Stimulated activated CD4-positive, alpha-beta T cell treated with anti-CD3 and anti-CD28 coated beads, Interleukin-1b, Interleukin-23, amount 100 ng/mL, for 24 hours (primary cell): ENCODE data around the gene MTCH2.
A peak's percentile ranks its signal among the peaks of the same experiment; 100 is the strongest.

Source experiments
- DNase-seq, 4 experiments: peaks; one replicate each; pipeline ENCODE4 v3.0.0-alpha.2; 2020; ENCODE audit warnings: low read depth in 4 of 4, low spot score in 1 of 4

The MTCH2 gene

DNA sequence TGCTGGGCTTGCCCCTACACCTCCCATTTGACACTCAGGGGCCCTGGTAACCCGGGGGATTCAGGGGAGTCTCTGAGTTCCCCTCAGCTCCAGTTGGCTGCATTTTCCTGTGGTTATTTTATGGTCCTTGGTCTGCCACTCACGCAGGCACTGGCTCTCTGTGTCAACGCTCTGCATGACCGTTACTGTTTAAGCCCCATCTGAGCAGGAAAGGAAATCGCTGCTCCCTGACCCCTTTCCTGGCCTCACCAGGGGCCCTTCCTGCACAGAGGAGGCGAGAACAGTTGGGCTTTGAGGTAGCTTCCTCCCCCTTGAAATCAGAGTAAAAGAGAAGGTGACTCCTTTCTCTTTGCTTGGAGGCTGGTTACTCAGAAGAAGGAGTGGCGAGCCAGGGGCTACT is 50.6 kb downstream of the MTCH2 start:
- DNase-seq, result no peak

DNA sequence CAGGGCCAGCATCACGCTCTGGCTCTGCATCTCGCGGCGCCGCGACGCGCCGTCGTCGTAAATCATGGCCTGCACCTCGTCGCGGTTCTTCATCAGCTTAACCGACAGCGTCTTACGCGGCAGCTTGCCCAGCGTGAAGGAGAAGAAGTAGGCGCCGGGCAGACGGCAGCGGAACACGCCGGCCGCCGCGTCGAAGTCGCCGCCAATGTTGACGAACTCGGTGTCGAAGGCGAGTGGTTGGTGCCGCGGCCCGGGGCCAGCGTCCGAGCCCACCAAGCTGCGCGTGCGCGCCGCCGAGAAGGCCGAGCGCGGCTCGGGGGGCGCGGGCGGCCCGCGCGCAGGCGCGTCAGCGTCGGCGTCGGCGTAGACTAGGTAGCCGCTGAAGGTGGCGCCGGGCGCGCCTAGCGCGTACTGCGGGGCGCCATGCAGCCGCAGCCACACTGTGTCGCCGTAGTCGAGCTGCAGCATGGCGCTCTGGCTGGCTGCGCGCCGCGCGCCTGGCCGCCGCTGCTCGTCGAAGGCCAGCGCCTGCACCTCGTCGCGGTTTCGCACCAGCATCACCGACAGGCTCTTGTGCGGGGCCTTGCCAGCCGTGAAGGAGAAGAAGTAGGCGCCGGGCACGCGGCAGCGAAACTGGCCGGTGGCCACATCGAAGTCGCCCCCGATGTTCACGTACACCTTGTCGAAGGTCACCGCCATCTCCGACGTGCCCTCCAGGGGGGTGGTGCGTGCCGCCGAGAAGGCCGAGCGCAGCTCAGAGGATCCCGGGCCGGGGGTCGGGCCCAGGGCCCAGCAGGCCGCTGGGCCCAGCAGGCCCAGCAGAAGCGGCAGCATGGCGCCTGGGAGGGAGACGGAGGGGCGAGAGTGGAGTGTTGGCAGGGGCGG is 52.1 kb downstream of the MTCH2 start:
- no peak for DNase-seq

DNA sequence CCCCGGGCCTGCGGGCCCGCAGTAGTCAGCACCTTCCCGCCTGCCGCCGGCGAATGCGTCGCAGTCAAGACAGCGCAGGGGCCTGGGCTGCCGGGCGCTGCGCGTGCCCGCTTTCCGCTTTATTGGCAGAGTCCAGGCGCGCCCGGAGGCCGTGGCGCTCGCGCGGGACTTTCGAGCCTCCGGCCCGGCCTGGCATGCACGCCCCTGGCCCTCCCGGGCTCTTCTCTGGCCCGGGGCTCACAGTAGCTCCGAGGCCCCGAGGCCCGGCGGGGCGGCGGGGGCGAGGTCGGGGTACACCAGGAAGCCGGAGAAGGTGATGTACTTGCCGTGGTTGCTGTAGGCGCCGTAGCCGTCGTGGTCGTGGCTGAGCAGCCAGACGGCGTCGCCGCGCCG is 52.8 kb downstream of the MTCH2 start:
- DNase-seq, result no peak

DNA sequence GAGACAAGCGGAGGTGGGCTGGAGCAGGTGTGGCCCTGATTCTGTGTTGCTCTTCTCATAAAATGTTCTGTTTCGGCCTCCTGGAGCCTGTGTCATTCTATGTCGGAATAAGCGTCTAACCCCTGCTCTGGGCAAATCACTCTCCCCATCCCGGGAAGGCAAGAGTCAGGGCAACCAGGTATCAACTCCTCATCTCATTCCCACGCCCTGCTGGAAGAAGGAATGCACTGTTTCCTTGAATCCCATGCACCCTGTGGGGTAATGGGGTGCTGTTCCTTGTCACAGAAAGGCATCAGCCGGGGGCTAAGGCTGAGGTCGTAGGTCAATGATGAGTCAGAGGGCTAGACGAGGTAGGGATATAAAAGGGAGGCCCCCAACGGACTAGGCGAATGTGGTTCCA is 53.2 kb downstream of the MTCH2 start:
- no peak for DNase-seq

DNA sequence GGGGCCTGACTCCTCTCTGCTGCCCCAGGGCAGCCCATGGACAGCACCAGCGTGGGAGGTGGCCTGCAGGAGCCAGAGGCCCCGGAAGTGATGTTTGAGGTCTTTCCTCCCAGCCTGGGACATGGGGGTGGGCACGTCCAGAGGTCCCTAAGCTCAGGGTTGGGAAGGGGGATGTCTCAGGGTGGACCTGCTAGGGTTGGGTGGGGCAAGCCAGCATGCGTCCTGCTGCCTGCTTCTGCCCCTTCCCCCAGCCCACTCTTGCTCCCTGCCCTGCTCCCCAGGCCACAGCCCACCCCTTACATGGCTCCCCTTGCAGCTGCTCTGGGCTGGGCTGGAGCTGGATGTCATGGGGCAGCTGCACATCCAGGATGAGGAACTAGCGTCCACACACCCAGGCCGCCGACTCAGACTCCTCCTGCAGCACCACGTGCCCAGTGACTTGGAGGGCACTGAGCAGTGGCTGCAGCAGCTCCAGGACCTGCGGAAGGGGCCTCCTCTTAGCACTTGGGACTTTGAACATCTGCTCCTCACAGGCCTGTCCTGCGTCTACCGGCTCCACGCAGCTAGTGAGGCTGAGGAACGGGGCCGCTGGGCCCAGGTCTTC is 54.5 kb downstream of the MTCH2 start:
- no peak for DNase-seq

DNA sequence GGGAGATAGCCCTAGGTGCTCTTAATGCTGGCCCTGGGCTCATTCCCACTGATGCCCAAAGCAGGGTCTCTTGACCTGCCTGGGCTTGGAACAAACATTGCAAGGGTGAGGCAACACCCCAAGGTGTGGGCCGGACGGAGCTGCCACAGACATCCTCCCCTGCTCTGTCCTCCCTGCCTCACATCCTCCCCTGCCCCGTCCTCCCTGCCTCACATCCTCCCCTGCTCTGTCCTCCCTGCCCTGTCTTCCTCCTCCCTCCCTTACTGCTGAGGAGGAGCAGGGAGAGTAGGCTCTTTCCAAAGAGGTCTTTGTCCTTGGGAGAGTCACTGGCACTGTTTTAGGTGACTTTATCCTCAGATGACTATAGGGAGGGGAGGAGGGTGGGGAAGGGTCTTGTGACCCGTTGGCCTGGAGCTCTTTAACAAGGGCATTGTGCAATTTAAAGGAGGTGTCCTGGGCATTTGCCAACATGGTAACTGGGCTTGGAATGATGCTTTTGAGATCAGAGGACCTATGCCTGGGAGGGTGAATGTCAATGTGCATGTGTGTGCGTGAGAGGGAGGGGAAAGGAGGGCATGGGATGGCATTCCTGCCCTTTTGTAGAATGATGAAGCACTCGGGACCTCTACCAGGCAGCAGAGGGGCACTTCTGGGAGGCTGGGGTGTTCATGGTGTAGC is 55.2 kb downstream of the MTCH2 start:
- no peak for DNase-seq

DNA sequence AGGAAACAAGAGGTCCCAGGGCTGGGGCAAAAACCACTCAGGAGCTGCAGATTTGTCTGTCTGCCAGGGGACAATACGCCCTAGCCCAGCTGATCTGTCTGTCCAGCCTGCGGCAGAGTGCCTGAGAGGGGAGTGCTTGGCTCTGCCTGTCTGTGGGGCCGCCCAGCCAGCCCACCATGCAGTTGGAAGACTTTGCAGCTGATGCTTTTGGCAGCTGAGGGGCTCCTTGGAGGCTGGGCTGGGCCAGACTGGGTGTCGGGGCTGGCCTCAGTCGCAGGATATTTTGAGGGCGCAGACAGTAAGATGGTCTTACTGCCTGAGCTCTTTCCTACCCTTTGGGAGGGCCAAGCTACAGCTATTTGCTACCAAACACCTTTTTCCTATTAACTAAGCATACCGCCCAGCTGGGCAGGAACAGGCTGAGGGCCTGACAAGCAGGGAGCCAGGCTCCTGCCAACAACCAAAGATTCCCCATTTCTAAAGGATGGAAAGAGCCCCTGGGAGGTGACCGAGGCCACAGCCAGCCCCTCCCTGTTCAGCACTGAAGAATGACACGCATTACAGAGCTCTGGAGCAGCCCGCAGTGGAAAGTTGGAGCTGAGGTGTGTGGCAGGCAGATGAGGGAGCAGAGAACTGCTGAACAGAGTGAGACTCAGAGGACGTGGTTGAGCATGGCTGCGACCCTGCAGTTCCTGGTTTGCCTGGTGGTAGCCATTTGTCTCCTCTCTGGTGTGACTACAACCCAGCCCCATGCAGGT is 56.1 kb downstream of the MTCH2 start, which contains the start of gene FAM180B:
Gene FAM180B (plus strand): TSS at position 581 of the 758 bp plus-strand sequence. CDS start 91 bp downstream, at position 672.
- no peak for DNase-seq

DNA sequence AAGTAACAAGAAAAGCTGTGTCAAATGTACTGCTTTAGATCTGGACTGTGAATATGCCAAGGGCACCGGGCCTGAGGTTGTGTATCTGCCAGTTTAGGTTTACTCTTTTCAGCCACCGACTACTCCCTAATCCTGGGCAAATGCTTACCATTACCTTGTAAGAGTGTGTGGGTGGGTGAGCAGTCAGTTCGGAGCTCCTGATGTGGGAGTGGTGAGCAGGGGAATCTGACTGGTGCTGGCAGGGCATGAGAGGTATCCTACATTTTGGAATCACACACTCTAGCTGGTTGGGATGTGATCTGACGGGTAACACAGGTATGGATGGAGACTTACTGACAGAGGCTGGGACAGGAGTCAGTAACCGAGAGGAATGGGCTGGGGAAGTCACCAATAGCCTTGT is 58.5 kb downstream of the MTCH2 start:
- no peak for DNase-seq

DNA sequence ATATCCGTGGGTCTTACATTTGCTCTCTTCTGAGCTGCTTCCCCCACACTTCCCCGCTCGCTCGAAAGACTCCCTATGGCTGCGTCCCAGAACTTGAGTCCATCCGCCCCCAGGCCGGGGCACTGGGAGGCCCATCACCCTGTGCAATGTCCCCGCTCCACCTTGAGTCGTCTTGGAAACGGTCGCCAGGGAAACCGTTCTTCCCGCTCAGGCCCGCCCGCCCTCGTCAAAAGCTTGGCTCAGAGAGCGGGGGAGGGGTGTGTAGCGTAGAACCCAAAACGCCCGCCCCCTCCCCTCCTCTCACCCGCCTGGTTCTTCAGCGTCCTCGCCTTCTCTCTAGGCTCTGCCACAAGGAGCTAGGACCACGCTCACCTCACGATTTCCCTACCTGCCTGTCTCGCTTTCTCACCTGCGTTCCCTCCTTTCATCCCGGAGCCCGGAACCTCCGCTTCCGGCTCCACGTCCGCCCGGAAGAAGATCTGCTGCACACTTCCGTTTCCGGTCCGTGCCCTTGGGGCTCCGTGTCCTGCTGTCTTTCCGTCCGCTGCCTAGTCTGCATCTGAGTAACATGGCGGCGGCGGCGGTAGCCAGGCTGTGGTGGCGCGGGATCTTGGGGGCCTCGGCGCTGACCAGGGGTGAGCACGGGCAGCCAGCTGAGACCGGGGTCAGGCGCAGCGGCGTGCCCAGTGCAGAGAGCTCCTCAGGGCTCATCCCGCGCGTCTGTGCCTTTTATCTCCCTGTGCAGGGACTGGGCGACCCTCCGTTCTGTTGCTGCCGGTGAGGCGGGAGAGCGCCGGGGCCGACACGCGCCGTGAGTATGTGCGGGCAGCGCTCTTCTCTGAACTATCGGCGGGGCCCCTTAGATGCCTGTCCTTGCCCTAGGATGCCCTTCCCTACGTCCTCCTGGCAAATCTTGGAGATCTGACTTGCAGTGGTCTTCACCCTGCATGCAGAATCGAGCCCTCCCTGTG is 63.5 kb downstream of the MTCH2 start, which contains the start of the genes KBTBD4 and NDUFS3:
Gene KBTBD4 (minus strand): TSS at position 447 of the 971 bp plus-strand sequence. CDS start 19 bp downstream, at position 428.
Gene NDUFS3 (plus strand): TSS at position 551 of the 971 bp plus-strand sequence. CDS start 18 bp downstream, at position 569.
- DNase-seq, result peak; percentile 73 to 81 (median 78)

DNA sequence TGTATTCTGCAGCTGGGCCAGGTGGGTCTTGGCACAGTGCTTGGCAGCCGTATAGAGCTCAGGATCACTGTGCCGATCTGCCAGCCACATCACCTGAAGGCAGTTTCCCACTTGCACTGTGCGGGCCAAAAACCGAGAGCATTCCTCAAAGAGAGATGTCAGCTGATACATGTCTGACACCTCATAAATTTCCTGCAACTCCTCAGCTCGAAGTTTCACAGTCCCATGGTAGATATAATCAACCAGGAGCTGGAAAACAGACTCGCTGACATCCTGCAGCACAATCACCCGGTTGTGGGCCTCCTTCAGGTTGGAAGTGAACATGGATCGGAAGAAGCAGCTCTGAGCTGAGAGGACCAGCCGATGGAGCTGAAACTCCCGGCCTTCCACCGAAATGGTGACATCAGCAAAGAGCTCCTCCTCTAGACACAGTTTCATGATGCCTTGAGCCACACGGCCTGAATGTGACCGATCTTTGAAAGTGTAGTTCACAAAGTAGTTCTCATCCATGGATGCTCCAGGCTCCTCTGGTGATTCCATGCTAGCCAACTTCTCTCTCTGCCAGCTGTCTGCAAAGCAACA is 64.8 kb downstream of the MTCH2 start:
- no peak for DNase-seq

DNA sequence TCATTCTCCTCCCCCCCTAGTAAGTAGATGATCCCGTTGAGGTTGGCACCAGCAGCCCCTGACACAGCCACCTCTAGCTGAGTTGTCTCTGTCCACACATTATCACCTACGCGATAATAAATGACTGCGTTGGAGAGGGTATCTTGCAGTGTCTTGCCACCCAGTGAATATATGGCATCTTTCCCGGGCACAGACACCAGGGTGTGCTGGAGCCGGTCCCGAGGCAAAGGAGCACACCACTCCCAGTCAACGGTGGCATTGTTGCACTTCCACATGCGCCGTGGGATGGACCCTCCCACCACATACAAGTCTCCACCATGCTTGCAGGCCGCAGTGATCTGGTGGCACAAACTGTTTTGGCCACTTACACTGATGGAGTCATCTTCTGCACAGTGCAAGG is 69.0 kb downstream of the MTCH2 start:
- DNase-seq, result no peak

DNA sequence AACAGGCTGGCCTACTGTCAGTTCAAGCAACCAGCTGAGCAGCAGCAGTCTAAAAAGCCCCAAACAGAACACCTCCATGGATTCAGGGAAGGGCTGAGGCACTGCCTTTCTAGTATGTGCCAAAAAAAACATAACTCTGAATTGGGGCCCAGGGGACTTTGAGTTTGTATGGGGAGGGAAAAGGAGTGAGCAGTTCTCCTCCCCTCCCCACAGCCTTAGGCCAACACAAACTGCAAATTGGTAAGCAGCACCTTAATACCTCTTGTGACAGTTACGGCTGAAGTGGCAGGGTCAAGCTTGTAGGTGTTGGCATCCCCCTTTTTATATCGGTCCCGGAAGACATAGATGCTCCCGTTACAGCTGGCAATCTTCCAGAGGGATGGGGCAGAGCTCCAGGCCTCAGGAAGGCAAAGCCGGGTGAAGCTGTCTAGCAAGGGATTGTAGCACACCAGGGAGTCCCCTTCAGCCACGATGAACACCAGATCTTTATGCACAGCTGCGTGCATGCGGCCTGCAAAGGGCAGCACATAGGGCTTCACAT is 69.6 kb downstream of the MTCH2 start:
- DNase-seq, result no peak

DNA sequence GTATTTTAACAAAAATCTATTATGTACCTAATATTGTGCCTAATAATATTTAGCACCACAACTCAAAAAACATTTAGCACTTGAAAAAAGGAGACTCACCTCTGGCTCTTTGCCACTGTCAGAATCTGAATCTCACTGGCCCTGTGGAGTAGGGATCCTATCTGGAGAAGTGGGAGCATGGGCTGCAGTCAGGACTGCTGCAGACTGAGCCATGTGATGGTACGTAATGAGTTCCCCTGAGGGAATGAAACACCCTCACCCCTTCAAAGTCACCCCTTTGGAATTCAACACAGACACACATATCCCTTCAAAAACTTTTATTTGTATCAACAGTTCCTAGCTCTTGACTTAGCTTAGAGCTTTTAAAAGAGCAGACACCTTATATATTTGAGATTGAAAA is 70.5 kb downstream of the MTCH2 start:
- DNase-seq, result no peak

DNA sequence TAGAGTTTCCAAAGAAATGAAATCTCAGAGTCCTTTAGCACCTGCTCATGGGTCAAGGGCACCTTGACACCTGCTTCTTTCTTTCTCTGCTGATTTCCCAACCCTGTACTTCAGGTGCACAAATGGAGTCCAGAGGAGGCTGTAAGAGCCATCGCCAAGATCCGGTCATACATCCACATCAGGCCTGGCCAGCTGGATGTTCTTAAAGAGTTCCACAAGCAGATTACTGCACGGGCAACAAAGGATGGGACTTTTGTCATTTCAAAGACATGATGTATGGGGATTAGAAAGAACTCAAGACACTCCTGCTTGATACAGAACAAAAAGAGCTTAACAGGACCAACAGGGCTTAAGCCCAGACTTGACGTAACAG is 71.0 kb downstream of the MTCH2 start:
- no peak for DNase-seq

DNA sequence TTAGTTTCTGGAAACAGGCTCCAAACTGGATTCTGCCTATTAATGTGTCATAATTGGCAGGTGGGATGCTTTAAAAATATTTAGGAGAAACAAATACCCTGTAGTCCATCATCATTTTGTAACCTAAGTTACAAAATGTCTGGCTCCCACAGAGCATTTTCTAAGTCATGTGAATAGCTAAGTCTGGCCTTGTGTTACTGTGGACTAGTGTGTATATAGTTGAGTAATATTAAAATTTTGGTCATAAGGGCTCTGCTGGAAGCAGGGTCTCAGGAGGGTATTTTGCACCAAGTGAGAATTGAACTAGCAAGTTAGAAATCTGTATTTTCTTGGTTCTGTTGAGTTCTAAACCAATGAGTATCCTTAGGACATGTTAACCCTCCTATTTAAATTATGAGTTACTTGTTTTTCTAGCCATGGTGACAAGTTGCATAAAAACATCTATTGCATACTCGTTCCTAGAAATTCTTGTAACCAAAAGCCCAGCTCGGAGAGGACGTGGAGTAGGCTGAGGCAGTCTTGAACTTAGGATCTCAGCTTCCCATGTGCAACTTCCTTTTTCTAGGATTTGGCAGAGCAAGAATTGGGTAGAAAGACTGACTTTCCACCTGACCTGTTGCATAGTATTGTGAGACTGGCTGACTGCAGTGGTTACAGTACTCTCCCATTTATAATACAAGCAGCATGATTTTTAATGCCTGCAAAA is 71.6 kb downstream of the MTCH2 start:
- no peak for DNase-seq

DNA sequence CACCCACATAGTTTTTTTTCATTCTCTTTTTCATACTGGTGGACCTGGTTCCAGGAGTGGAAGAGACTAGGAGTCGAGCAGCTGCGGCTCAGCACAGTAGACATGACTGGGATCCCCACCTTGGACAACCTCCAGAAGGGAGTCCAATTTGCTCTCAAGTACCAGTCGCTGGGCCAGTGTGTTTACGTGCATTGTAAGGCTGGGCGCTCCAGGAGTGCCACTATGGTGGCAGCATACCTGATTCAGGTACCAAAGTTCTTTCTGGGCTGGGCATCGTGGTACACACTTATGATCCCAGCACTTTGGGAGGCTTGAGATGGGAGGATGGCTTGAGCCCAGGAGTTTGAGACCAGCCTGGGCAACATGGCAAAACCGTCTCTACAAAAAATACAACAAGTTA is 72.7 kb downstream of the MTCH2 start:
- no peak for DNase-seq
